Natural killer cell treated with Interleukin-12 subunit alpha and Interleukin-12 subunit beta and Interleukin-15 and Interleukin-18, amount 100 ng/mL, for 72 hours (primary cell): ENCODE data around the gene SLC6A2. TPM values are rescaled to one million over a fixed set of nuclear protein-coding genes. Genes with fewer than 3 reads are reported as not detected.

Source experiments
- total RNA-seq, 2 donors: library from RNA; stranded (reverse); gene quantifications; one replicate each; pipeline ENCODE4 v1.2.3, GENCODE V29; 2022

SLC6A2 gene
- total RNA-seq, 2 donors from 2014 or later = not detected

Other genes starting within 250 kb of the SLC6A2 start
- gene MMP2, start 176.8 kb upstream of the SLC6A2 start, total RNA-seq = not detected
- gene LPCAT2, start 146.9 kb upstream of the SLC6A2 start, total RNA-seq = 1 to 10 TPM in 1 of 2 donors, under 1 TPM in 1; 0.31 to 2.9 TPM
- gene CAPNS2, start 89.3 kb upstream of the SLC6A2 start, total RNA-seq = not detected
- 1 to 10 TPM in 1 of 2 donors, not detected in 1; 1.3 TPM for gene CES1, start 177.1 kb downstream of the SLC6A2 start, total RNA-seq
- gene CES5A, start 219.4 kb downstream of the SLC6A2 start, total RNA-seq = not detected